Measurements from ENCODE around the gene CRYBB1. TPM values are rescaled to one million over a fixed set of nuclear protein-coding genes. Genes with fewer than 3 reads are reported as not detected.

The CRYBB1 gene
- total and polyA plus RNA-seq, 2 of the 13 experiments (the other 11 are each of a cell fraction or from before 2014, with no cell fraction given), result not detected

- H3K27me3 ChIP-seq (ENCODE audit: control insufficient read depth in 1 of 2, insufficient read depth in 2 of 2, low read length in 2 of 2), result peaks cover 2 to 67% of the 10 kb centered on the region in 2 experiments; a peak in 4 of 5 replicates
- no peak overlapping the region for H3K9ac ChIP-seq (ENCODE audit: insufficient read depth, low read depth, low read length)
- in situ Hi-C loops (cut with HindIII; ENCODE audit: extremely low pct_ligation_motif_present, low pct_unique_long_range_greater_than_20kb) (no loop called here), intact Hi-C loops (cut with micrococcal nuclease; ENCODE audit: unreplicated experiment) (no loop called here)
- H3K79me2 ChIP-seq (ENCODE audit: insufficient read depth, low read length), result no peaks in the 10 kb centered on the region
- POLR2A ChIA-PET, result no interaction called here
- no peaks in the 10 kb centered on the region for H3K4me1 ChIP-seq (ENCODE audit: insufficient read depth, low read length)
- no peaks in the 10 kb centered on the region for H4K20me1 ChIP-seq (ENCODE audit: insufficient read depth, low read length)
- no peak for FAIRE-seq
- no peak for DNase-seq (ENCODE audit: low spot score)
- H3K27ac ChIP-seq (ENCODE audit: extremely low read length, insufficient read depth, low read length), result no peak overlapping the region
- BruUV-seq (replicated peaks), result no TSS peak
- no peak; the same call in 2 of the 3 replicates for ATAC-seq
- H3K36me3 ChIP-seq (replicated peaks in 1 of 2; ENCODE audit: control insufficient read depth in 1 of 2, insufficient read depth in 2 of 2, low read length in 2 of 2), result no peaks in the 10 kb centered on the region
- TF ChIP-seq MAFF (IDR thresholded peaks at IDR 0.05; ENCODE audit: low read depth, low read length) (peak; percentile 21; the same call in 1 of the 2 replicates), MAFK (conservative IDR thresholded peaks at IDR 0.05 in 1 of 2, IDR thresholded peaks at IDR 0.05 in 1 of 2; ENCODE audit: low read length in 2 of 2) (peak; percentile 35 to 53), NFE2L2 (IDR thresholded peaks at IDR 0.05; ENCODE audit: low read length) (peak; percentile 49; the same call in 1 of the 2 replicates), FOSL2 (CRISPR knock-in tag; IDR thresholded peaks at IDR 0.05) (peak; percentile 19; the same call in 1 of the 2 replicates)
- TF ChIP-seq, protein P1, sequence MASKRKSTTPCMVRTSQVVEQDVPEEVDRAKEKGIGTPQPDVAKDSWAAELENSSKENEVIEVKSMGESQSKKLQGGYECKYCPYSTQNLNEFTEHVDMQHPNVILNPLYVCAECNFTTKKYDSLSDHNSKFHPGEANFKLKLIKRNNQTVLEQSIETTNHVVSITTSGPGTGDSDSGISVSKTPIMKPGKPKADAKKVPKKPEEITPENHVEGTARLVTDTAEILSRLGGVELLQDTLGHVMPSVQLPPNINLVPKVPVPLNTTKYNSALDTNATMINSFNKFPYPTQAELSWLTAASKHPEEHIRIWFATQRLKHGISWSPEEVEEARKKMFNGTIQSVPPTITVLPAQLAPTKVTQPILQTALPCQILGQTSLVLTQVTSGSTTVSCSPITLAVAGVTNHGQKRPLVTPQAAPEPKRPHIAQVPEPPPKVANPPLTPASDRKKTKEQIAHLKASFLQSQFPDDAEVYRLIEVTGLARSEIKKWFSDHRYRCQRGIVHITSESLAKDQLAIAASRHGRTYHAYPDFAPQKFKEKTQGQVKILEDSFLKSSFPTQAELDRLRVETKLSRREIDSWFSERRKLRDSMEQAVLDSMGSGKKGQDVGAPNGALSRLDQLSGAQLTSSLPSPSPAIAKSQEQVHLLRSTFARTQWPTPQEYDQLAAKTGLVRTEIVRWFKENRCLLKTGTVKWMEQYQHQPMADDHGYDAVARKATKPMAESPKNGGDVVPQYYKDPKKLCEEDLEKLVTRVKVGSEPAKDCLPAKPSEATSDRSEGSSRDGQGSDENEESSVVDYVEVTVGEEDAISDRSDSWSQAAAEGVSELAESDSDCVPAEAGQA (IDR thresholded peaks at IDR 0.05; ENCODE audit: low read depth), result no peak
- TF ChIP-seq, protein P1 (CRISPR knock-in tag; IDR thresholded peaks at IDR 0.05; ENCODE audit: borderline replicate concordance), result no peak
- no peak overlapping the region for H3K4me3 ChIP-seq (replicated peaks in 1 of 3; ENCODE audit: insufficient read depth in 1 of 3, low read depth in 2 of 3, low read length in 3 of 3)
- WGBS (ENCODE audit: low lambda C conversion rate), result 35% methylated on average over 20 of the region's 27 CpGs
- H2AFZ ChIP-seq (ENCODE audit: low read length), result no peak overlapping the region
- CTCF ChIA-PET (ENCODE audit: low intra/inter-chr PET ratio, low total read pairs), result no interaction called here
- H3K9me3 ChIP-seq (ENCODE audit: low read length), result no peaks in the 10 kb centered on the region
- no peak overlapping the region for H3K4me2 ChIP-seq (ENCODE audit: low read depth, low read length)
Observed at GRCh38 chr22:26658671-26659478, 41.0 kb upstream of the CRYBB1 start.
